Thymus (tissue), 11 donors: Measurements from ENCODE around the gene CD180. TPM values are rescaled to one million over a fixed set of nuclear protein-coding genes. Genes with fewer than 3 reads are reported as not detected.

Experiments used
- DNase-seq, 9 donors: peaks; one replicate each; pipeline ENCODE4 v3.0.0-alpha.2; 2013; ENCODE audit warnings: low spot score in 9 of 9, low read depth in 6 of 9, missing footprints in 1 of 9
- H3K27ac ChIP-seq, 2 donors: one replicate each; pipeline ENCODE4 v1.5.1; 2013; ENCODE audit warnings: control low read depth in 1 of 2, low read depth in 1 of 2, low read length in 1 of 2, mild to moderate bottlenecking in 1 of 2, moderate library complexity in 1 of 2
- H3K27me3 ChIP-seq, 2 donors: one replicate each; pipeline ENCODE4 v1.5.1; 2013; ENCODE audit warnings: low read length in 1 of 2; ENCODE audit not compliant: control insufficient read depth in 2 of 2, insufficient read depth in 1 of 2
- H3K36me3 ChIP-seq, 2 donors: one replicate each; pipeline ENCODE4 v1.5.1; 2013; ENCODE audit warnings: low read length in 1 of 2, mild to moderate bottlenecking in 1 of 2, moderate library complexity in 1 of 2; ENCODE audit not compliant: control insufficient read depth in 2 of 2, insufficient read depth in 2 of 2
- H3K4me1 ChIP-seq, 2 donors: one replicate each; pipeline ENCODE4 v1.5.1; 2013; ENCODE audit warnings: low read length in 2 of 2; ENCODE audit not compliant: control insufficient read depth in 2 of 2, insufficient read depth in 2 of 2
- H3K4me3 ChIP-seq, 2 donors: one replicate each; pipeline ENCODE4 v1.5.1; 2013; ENCODE audit warnings: low read length in 2 of 2, control low read depth in 1 of 2, mild to moderate bottlenecking in 1 of 2
- H3K9me3 ChIP-seq, 2 donors: one replicate each; pipeline ENCODE4 v1.5.1; 2013; ENCODE audit warnings: low read length in 1 of 2, mild to moderate bottlenecking in 1 of 2; ENCODE audit not compliant: control insufficient read depth in 2 of 2, insufficient read depth in 1 of 2
- WGBS: extraction: QIAGEN DNeasy Blood & Tissue Kit; methylation state at CpG from one replicate; pipeline ENCODE4 v1.1.7; 2013; 5-methylcytosine and 5-hydroxymethylcytosine counted together
- polyA plus RNA-seq: library from polyadenylated mRNA; stranded (reverse); fragments of 200-250 nt; gene quantifications from one replicate; pipeline ENCODE4 v1.2.3, GENCODE V29; 2013
- total RNA-seq: library from RNA; stranded (reverse); fragments of 120-200 nt; gene quantifications from one replicate; pipeline ENCODE4 v1.2.4, GENCODE V29; 2013
- donor health status: healthy.

The CD180 gene
- total and polyA plus RNA-seq, 2 donors: 1.3 to 2.2 TPM

- H3K4me3 ChIP-seq: no peak overlapping the region
- H3K4me1 ChIP-seq: no peaks in the 10 kb centered on the region
- peaks cover 0 to 3% of the 10 kb centered on the region in 2 donors for H3K9me3 ChIP-seq
- 95% methylated on average over 1 of the region's 1 CpG for WGBS
- H3K27ac ChIP-seq: no peak overlapping the region
- H3K27me3 ChIP-seq: no peaks in the 10 kb centered on the region
- no peak for DNase-seq
- peaks cover 36 to 90% of the 10 kb centered on the region in 2 donors for H3K36me3 ChIP-seq
Measured at GRCh38 chr5:67149951-67150523, 46.6 kb downstream of the CD180 start.

GRCh38 chr5:67149057-67149950 is 47.3 kb downstream of the CD180 start:
- 96% methylated on average over 14 of the region's 14 CpGs for WGBS
- Histone ChIP-seq H3K4me1 (no peaks in the 10 kb centered on the region), H3K27me3 (no peaks in the 10 kb centered on the region), H3K4me3 (no peak overlapping the region), H3K9me3 (peaks cover 0 to 3% of the 10 kb centered on the region in 2 donors), H3K36me3 (peaks cover 33 to 90% of the 10 kb centered on the region in 2 donors), H3K27ac (no peak overlapping the region)
- no peak for DNase-seq

- 98% methylated on average over 3 of the region's 3 CpGs for WGBS
- no peak overlapping the region for H3K4me3 ChIP-seq
- H3K4me1 ChIP-seq: no peaks in the 10 kb centered on the region
- peaks cover 0 to 3% of the 10 kb centered on the region in 2 donors for H3K9me3 ChIP-seq
- peaks cover 40 to 92% of the 10 kb centered on the region in 2 donors for H3K36me3 ChIP-seq
- H3K27ac ChIP-seq: no peak overlapping the region
- H3K27me3 ChIP-seq: no peaks in the 10 kb centered on the region
- no peak for DNase-seq
Measured at GRCh38 chr5:67147760-67148159, 48.8 kb downstream of the CD180 start.

GRCh38 chr5:67146981-67147380 is 49.6 kb downstream of the CD180 start:
- H3K27me3 ChIP-seq: no peaks in the 10 kb centered on the region
- H3K4me3 ChIP-seq: no peak overlapping the region
- 98% methylated on average over 4 of the region's 4 CpGs for WGBS
- no peak for DNase-seq
- H3K27ac ChIP-seq: no peak overlapping the region
- H3K4me1 ChIP-seq: no peaks in the 10 kb centered on the region
- H3K36me3 ChIP-seq: peaks cover 41 to 93% of the 10 kb centered on the region in 2 donors
- H3K9me3 ChIP-seq: peaks cover 0 to 3% of the 10 kb centered on the region in 2 donors

GRCh38 chr5:67146574-67146973 is 50.0 kb downstream of the CD180 start:
- Histone ChIP-seq H3K4me1 (no peaks in the 10 kb centered on the region), H3K36me3 (peaks cover 41 to 93% of the 10 kb centered on the region in 2 donors), H3K9me3 (peaks cover 0 to 3% of the 10 kb centered on the region in 2 donors), H3K27me3 (no peaks in the 10 kb centered on the region), H3K27ac (no peak overlapping the region), H3K4me3 (no peak overlapping the region)
- WGBS: 94% methylated on average over 1 of the region's 1 CpG
- no peak for DNase-seq

- H3K27ac ChIP-seq: no peak overlapping the region
- H3K4me1 ChIP-seq: no peaks in the 10 kb centered on the region
- H3K4me3 ChIP-seq: no peak overlapping the region
- H3K27me3 ChIP-seq: no peaks in the 10 kb centered on the region
- DNase-seq: no peak
- peaks cover 36 to 90% of the 10 kb centered on the region in 2 donors for H3K36me3 ChIP-seq
- 96% methylated on average over 2 of the region's 2 CpGs for WGBS
- peaks cover 0 to 3% of the 10 kb centered on the region in 2 donors for H3K9me3 ChIP-seq
Measured at GRCh38 chr5:67144183-67144639, 52.4 kb downstream of the CD180 start.

GRCh38 chr5:67143549-67143948 is 53.0 kb downstream of the CD180 start:
- H3K27me3 ChIP-seq: no peaks in the 10 kb centered on the region
- peaks cover 0 to 3% of the 10 kb centered on the region in 2 donors for H3K9me3 ChIP-seq
- H3K27ac ChIP-seq: no peak overlapping the region
- no peak overlapping the region for H3K4me3 ChIP-seq
- no peaks in the 10 kb centered on the region for H3K4me1 ChIP-seq
- DNase-seq: no peak
- peaks cover 35 to 89% of the 10 kb centered on the region in 2 donors for H3K36me3 ChIP-seq
- WGBS: 98% methylated on average over 2 of the region's 2 CpGs

GRCh38 chr5:67142816-67143215 is 53.8 kb downstream of the CD180 start:
- peaks cover 0 to 3% of the 10 kb centered on the region in 2 donors for H3K9me3 ChIP-seq
- H3K4me3 ChIP-seq: no peak overlapping the region
- no peak for DNase-seq
- no peaks in the 10 kb centered on the region for H3K27me3 ChIP-seq
- no peaks in the 10 kb centered on the region for H3K4me1 ChIP-seq
- WGBS: 97% methylated on average over 8 of the region's 8 CpGs
- H3K36me3 ChIP-seq: peaks cover 34 to 85% of the 10 kb centered on the region in 2 donors
- no peak overlapping the region for H3K27ac ChIP-seq

GRCh38 chr5:67141644-67142043 is 55.0 kb downstream of the CD180 start:
- Histone ChIP-seq H3K36me3 (peaks cover 36 to 86% of the 10 kb centered on the region in 2 donors), H3K4me1 (no peaks in the 10 kb centered on the region), H3K27me3 (no peaks in the 10 kb centered on the region), H3K9me3 (peaks cover 0 to 3% of the 10 kb centered on the region in 2 donors), H3K4me3 (no peak overlapping the region), H3K27ac (no peak overlapping the region)
- no peak for DNase-seq
